ENCODE measurements around the gene CTSZ. TPM values are rescaled to one million over a fixed set of nuclear protein-coding genes. Genes with fewer than 3 reads are reported as not detected.

CTSZ gene
- total and polyA plus RNA-seq, 10 of the 15 experiments (the other 5 are each of a cell fraction or from before 2014, with no cell fraction given) = 6.0 to 301 (median 154) TPM

- TF ChIP-seq ZBED1 (IDR thresholded peaks at IDR 0.05; ENCODE audit: borderline replicate concordance) = no peak
- TF ChIP-seq SIX5 (IDR thresholded peaks at IDR 0.05; ENCODE audit: low read depth, low read length, severe bottlenecking) = no peak
- peak; percentile 27 for TF ChIP-seq LARP7 (IDR thresholded peaks at IDR 0.05)
- peak; percentile 8; the same call in 1 of the 2 replicates for TF ChIP-seq DPF2 (IDR thresholded peaks at IDR 0.05)
- TF ChIP-seq ATF3 (IDR thresholded peaks at IDR 0.05; ENCODE audit: borderline replicate concordance, extremely low read depth, low read depth, low read length) = no peak
- TF ChIP-seq FOS (IDR thresholded peaks at IDR 0.05; ENCODE audit: borderline replicate concordance, extremely low read depth, insufficient read length) = no peak
- TF ChIP-seq FOXM1 (IDR thresholded peaks at IDR 0.05; ENCODE audit: low read depth, low read length) = no peak
- TF ChIP-seq SUZ12 (IDR thresholded peaks at IDR 0.05; ENCODE audit: unreplicated experiment) = no peak
- TF ChIP-seq ZNF207 (IDR thresholded peaks at IDR 0.05; ENCODE audit: borderline replicate concordance) = no peak
- TF ChIP-seq RFX5 (IDR thresholded peaks at IDR 0.05; ENCODE audit: low read depth, low read length) = no peak
- no peak for TF ChIP-seq E4F1 (IDR thresholded peaks at IDR 0.05; ENCODE audit: borderline replicate concordance, partially characterized antibody)
- peak; percentile 78 for TF ChIP-seq POLR2A (IDR thresholded peaks at IDR 0.05; ENCODE audit: low read depth, low read length)
- TF ChIP-seq ZSCAN29 (IDR thresholded peaks at IDR 0.05) = no peak
- TF ChIP-seq ZBTB33 (IDR thresholded peaks at IDR 0.05) = no peak
- TF ChIP-seq ZBTB40 (IDR thresholded peaks at IDR 0.05; ENCODE audit: borderline replicate concordance) = no peak
- no peak for TF ChIP-seq ZZZ3 (IDR thresholded peaks at IDR 0.05; ENCODE audit: control insufficient read depth, insufficient read length, low read depth)
- no peak for TF ChIP-seq JUNB (IDR thresholded peaks at IDR 0.05)
- TF ChIP-seq ETV6 (conservative IDR thresholded peaks at IDR 0.05 in 1 of 2, IDR thresholded peaks at IDR 0.05 in 1 of 2; ENCODE audit: borderline replicate concordance in 1 of 2, low read depth in 1 of 2) = no peak
- TF ChIP-seq POLR2AphosphoS5 (IDR thresholded peaks at IDR 0.05; ENCODE audit: low read length) = peak; percentile 51
Measured at GRCh38 chr20:59042151-59042795, 35.2 kb upstream of the CTSZ start, which contains the start of gene PRELID3B (continued).

Measured in GM12878 (cell line).